Measurements from ENCODE around the gene CES2. TPM values are rescaled to one million over a fixed set of nuclear protein-coding genes. Genes with fewer than 3 reads are reported as not detected.
"Not testable (repeated sequence)": the region's sequence is repeated elsewhere in the genome, so short reads cannot be mapped to it uniquely, and the experiment has no call there.

The CES2 gene
- total RNA-seq, 1 experiment from 2014 or later, result 65.7 TPM

GRCh38 chr16:66973716-66974115, 38.4 kb downstream of the CES2 start:
- TF ChIP-seq CTCF (IDR thresholded peaks at IDR 0.05; ENCODE audit: unreplicated experiment), result no peak
- intact Hi-C loops (cut with micrococcal nuclease), result no loop called here
- ChIA-PET POLR2A (no interaction called here), CTCF (interaction anchor here (0.6 to 2.0 kb wide), 5 partner anchors 11 to 182 kb away, joined by 3 to 11 read pairs (median 4); partner anchors contain the start of gene CES3)
- H3K36me3 Mint-ChIP-seq (ENCODE audit: insufficient read depth, unreplicated experiment), result no peaks in the 10 kb centered on the region
- H3K27me3 Mint-ChIP-seq (ENCODE audit: insufficient read depth, unreplicated experiment), result no peaks in the 10 kb centered on the region
- no TSS peak for BruUV-seq (replicated peaks)
- no peak overlapping the region for H3K27ac Mint-ChIP-seq (ENCODE audit: low read depth, unreplicated experiment)
- no peak for DNase-seq (ENCODE audit: unreplicated experiment)
- H3K4me3 Mint-ChIP-seq (ENCODE audit: unreplicated experiment), result no peak overlapping the region
- H3K9me3 Mint-ChIP-seq (ENCODE audit: unreplicated experiment), result no peaks in the 10 kb centered on the region
- H3K4me1 Mint-ChIP-seq (ENCODE audit: insufficient read depth, unreplicated experiment), result peaks cover 5% of the 10 kb centered on the region

GRCh38 chr16:66974156-66974931, 39.0 kb downstream of the CES2 start:
- DNase-seq (ENCODE audit: unreplicated experiment); H3K36me3 Mint-ChIP-seq (ENCODE audit: insufficient read depth, unreplicated experiment); H3K27ac Mint-ChIP-seq (ENCODE audit: low read depth, unreplicated experiment); H3K27me3 Mint-ChIP-seq (ENCODE audit: insufficient read depth, unreplicated experiment); intact Hi-C loops (cut with micrococcal nuclease); H3K9me3 Mint-ChIP-seq (ENCODE audit: unreplicated experiment); BruUV-seq (replicated peaks); POLR2A ChIA-PET; H3K4me1 Mint-ChIP-seq (ENCODE audit: insufficient read depth, unreplicated experiment); H3K4me3 Mint-ChIP-seq (ENCODE audit: unreplicated experiment): not testable (repeated sequence)
- CTCF ChIA-PET, result interaction anchor here (0.6 to 5.1 kb wide), 7 partner anchors 12 to 127 kb away, joined by 3 to 45 read pairs (median 4); partner anchors contain the start of gene CES3

DNA sequence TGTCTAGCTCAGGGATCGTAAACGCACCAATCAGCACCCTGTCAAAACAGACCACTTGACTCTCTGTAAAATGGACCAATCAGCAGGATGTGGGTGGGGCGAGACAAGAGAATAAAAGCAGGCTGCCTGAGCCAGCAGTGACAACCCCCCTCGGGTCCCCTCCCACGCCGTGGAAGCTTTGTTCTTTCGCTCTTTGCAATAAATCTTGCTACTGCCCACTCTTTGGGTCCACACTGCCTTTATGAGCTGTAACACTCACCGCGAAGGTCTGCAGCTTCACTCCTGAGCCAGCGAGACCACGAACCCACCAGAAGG, 39.6 kb downstream of the CES2 start:
- DNase-seq (ENCODE audit: unreplicated experiment); H3K4me3 Mint-ChIP-seq (ENCODE audit: unreplicated experiment); BruUV-seq (replicated peaks); H3K4me1 Mint-ChIP-seq (ENCODE audit: insufficient read depth, unreplicated experiment); H3K27ac Mint-ChIP-seq (ENCODE audit: low read depth, unreplicated experiment); intact Hi-C loops (cut with micrococcal nuclease); H3K27me3 Mint-ChIP-seq (ENCODE audit: insufficient read depth, unreplicated experiment); H3K9me3 Mint-ChIP-seq (ENCODE audit: unreplicated experiment); H3K36me3 Mint-ChIP-seq (ENCODE audit: insufficient read depth, unreplicated experiment): not testable (repeated sequence)
- ChIA-PET CTCF (interaction anchor here (0.6 to 5.1 kb wide), 7 partner anchors 13 to 212 kb away, joined by 3 to 45 read pairs (median 4); no protein-coding TSS in a partner anchor), POLR2A (interaction anchor here (1.1 kb wide), 1 partner anchor 21 kb away, joined by 3 read pairs; no protein-coding TSS in a partner anchor)

DNA sequence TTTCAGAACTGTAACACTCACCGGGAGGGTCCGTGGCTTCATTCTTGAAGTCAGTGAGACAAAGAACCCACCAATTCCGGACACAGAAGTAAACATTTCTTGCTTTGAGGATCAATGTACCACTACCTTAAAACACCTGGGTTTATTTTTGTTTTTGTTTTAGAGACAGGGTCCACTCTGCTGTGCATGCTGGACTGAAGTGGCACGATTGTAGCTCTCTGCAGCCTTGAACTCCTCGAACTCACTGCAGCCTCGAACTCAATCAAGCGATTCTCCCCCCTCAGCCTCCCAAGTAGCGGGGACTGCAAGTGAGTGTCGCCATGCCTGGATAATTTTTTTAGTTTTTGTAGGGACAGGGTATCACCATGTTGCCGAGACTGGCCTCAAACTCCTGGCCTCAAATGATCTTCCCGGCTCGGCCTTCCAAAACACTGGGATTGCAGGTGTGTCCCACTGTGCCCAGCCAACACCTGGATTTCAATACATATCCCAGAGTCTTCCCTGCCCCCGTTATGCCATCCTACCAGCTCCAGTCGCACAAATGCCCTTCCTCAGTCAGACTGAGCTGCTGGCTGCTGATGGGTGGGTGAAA, 40.1 kb downstream of the CES2 start:
- Mint-ChIP-seq H3K27ac (ENCODE audit: low read depth, unreplicated experiment) (no peak overlapping the region), H3K4me1 (ENCODE audit: insufficient read depth, unreplicated experiment) (peaks cover 5% of the 10 kb centered on the region), H3K27me3 (ENCODE audit: insufficient read depth, unreplicated experiment) (no peaks in the 10 kb centered on the region), H3K4me3 (ENCODE audit: unreplicated experiment) (no peak overlapping the region), H3K36me3 (ENCODE audit: insufficient read depth, unreplicated experiment) (no peaks in the 10 kb centered on the region), H3K9me3 (ENCODE audit: unreplicated experiment) (no peaks in the 10 kb centered on the region)
- no TSS peak for BruUV-seq (replicated peaks)
- TF ChIP-seq CTCF (IDR thresholded peaks at IDR 0.05; ENCODE audit: unreplicated experiment), result no peak
- CTCF ChIA-PET, result interaction anchor here (0.6 to 5.1 kb wide), 12 partner anchors 13 to 1110 kb away, joined by 3 to 45 read pairs (median 4); no protein-coding TSS in a partner anchor
- intact Hi-C loops (cut with micrococcal nuclease), result no loop called here
- POLR2A ChIA-PET, result interaction anchor here (0.6 to 1.1 kb wide), 2 partner anchors 21 to 271 kb away, joined by 3 read pairs; no protein-coding TSS in a partner anchor
- DNase-seq (ENCODE audit: unreplicated experiment), result no peak

GRCh38 chr16:66976746-66977145, 41.4 kb downstream of the CES2 start:
- no TSS peak for BruUV-seq (replicated peaks)
- POLR2A ChIA-PET, result interaction anchor here (0.6 to 0.7 kb wide), 2 partner anchors 182 to 868 kb away, joined by 3 read pairs; no protein-coding TSS in a partner anchor
- TF ChIP-seq CTCF (IDR thresholded peaks at IDR 0.05; ENCODE audit: unreplicated experiment), result no peak
- H3K27me3 Mint-ChIP-seq (ENCODE audit: insufficient read depth, unreplicated experiment), result no peaks in the 10 kb centered on the region
- peaks cover 5% of the 10 kb centered on the region for H3K4me1 Mint-ChIP-seq (ENCODE audit: insufficient read depth, unreplicated experiment)
- H3K36me3 Mint-ChIP-seq (ENCODE audit: insufficient read depth, unreplicated experiment), result no peaks in the 10 kb centered on the region
- H3K27ac Mint-ChIP-seq (ENCODE audit: low read depth, unreplicated experiment), result no peak overlapping the region
- no peak for DNase-seq (ENCODE audit: unreplicated experiment)
- CTCF ChIA-PET, result interaction anchor here (0.6 to 5.1 kb wide), 24 partner anchors 10 to 444 kb away, joined by 3 to 45 read pairs (median 4); partner anchors contain the start of genes CES3 and CES4A
- H3K4me3 Mint-ChIP-seq (ENCODE audit: unreplicated experiment), result no peak overlapping the region
- no peaks in the 10 kb centered on the region for H3K9me3 Mint-ChIP-seq (ENCODE audit: unreplicated experiment)
- intact Hi-C loops (cut with micrococcal nuclease), result loop anchor here (1.0 to 2.0 kb wide), 5 partner anchors 22 to 208 kb away; no protein-coding TSS in a partner anchor
